K562 (cell line): ENCODE results near the gene PRR5.

Experiments
- EZH2 ChIP-seq: IDR thresholded peaks from 2 replicates; pipeline ENCODE4 v1.6.1; 2012; ENCODE audit warnings: low read depth, mild to moderate bottlenecking, inconsistent platforms, low read length, borderline replicate concordance
- MTA3 ChIP-seq: fragments of 450-650 bp; formaldehyde crosslinking; IDR thresholded peaks from 2 replicates; pipeline ENCODE4 v1.6.1; 2017; ENCODE audit warnings: mild to moderate bottlenecking, borderline replicate concordance
- TF ChIP-seq, protein P1 (sequence below), 2 experiments: fragments of 200-800 bp in 1 of 2; sonication (Bioruptor generic) in 1 of 2; sonication (generic) in 1 of 2; formaldehyde crosslinking in 1 of 2; IDR thresholded peaks in 1 of 2; conservative IDR thresholded peaks in 1 of 2; 2 replicates each; pipeline versions ENCODE4 v1.5.0 to v1.6.1; 2016 to 2020; ENCODE audit warnings: missing compliant biosample characterization in 1 of 2, missing genetic modification characterization in 1 of 2, missing genetic modification reagents in 1 of 2

DNA sequence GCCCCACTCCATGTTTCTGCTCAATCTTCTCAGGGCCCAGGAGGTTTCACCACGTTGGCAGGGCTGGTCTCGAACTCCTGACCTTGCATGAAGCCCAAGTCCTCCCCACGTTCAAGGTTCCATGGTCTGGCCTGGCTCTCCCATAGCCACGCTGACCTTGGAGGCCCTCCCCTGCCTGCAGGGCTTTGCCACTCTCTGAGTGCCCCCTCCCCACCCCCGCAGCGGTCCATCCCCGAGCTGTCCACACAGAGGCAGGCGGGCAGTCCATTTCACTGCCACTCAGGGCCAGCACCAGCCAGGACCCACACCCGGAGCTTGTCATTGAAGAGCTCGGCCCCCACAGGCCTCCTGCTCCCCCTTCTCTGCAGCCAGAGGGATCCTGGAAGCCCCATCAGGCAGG, 81.1 kb downstream of the PRR5 start:
- TF ChIP-seq, protein P1, sequence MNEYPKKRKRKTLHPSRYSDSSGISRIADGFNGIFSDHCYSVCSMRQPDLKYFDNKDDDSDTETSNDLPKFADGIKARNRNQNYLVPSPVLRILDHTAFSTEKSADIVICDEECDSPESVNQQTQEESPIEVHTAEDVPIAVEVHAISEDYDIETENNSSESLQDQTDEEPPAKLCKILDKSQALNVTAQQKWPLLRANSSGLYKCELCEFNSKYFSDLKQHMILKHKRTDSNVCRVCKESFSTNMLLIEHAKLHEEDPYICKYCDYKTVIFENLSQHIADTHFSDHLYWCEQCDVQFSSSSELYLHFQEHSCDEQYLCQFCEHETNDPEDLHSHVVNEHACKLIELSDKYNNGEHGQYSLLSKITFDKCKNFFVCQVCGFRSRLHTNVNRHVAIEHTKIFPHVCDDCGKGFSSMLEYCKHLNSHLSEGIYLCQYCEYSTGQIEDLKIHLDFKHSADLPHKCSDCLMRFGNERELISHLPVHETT (CRISPR knock-in tag; conservative IDR thresholded peaks at IDR 0.05 in 1 of 2, IDR thresholded peaks at IDR 0.05 in 1 of 2), result no peak
- TF ChIP-seq EZH2 (no peak), MTA3 (no peak)
